ENCODE results near the gene RMRP. TPM values are rescaled to one million over a fixed set of nuclear protein-coding genes. Genes with fewer than 3 reads are reported as not detected.

RMRP gene
- total and polyA plus RNA-seq, 7 donors = 26.8 to 10,280 (median 4,774) TPM; not detected in 2

DNA sequence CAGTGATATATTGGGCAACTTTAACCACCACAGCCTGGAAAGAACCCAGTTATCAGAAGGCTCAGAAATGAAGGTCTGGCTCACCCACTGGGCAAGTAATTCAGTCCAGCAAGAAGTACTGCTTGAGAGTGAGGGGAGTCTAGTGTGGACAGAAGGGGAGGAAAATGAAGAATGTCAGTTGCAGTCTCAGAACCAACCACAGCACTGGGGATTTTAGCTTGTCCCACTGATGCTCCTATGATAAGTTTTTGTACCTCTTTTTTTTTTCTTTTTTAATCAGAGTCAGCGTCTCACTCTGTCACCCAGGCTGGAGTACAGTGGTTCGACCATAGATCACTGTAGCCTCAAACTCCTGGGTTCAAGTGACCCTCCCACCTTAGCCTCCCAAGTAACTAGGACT, 30.2 kb downstream of the RMRP start:
- WGBS, 3 donors = 87 to 89% (median 89%) methylated on average over 2 of the region's 2 CpGs
- H3K27me3 ChIP-seq (ENCODE audit: insufficient read depth in 3 of 3, low read length in 2 of 3) = no peaks in the 10 kb centered on the region
- TF ChIP-seq, protein P1, sequence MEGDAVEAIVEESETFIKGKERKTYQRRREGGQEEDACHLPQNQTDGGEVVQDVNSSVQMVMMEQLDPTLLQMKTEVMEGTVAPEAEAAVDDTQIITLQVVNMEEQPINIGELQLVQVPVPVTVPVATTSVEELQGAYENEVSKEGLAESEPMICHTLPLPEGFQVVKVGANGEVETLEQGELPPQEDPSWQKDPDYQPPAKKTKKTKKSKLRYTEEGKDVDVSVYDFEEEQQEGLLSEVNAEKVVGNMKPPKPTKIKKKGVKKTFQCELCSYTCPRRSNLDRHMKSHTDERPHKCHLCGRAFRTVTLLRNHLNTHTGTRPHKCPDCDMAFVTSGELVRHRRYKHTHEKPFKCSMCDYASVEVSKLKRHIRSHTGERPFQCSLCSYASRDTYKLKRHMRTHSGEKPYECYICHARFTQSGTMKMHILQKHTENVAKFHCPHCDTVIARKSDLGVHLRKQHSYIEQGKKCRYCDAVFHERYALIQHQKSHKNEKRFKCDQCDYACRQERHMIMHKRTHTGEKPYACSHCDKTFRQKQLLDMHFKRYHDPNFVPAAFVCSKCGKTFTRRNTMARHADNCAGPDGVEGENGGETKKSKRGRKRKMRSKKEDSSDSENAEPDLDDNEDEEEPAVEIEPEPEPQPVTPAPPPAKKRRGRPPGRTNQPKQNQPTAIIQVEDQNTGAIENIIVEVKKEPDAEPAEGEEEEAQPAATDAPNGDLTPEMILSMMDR (IDR thresholded peaks at IDR 0.05) = no peak
- H3K36me3 ChIP-seq (ENCODE audit: insufficient read depth in 1 of 2, low read depth in 1 of 2) = no peaks in the 10 kb centered on the region
- DNase-seq (no peak), ATAC-seq (no peak)
- H3K27ac ChIP-seq = no peak overlapping the region
- no peaks in the 10 kb centered on the region for H3K4me1 ChIP-seq
- H3K4me3 ChIP-seq = no peak overlapping the region
- intact Hi-C loops (cut with DNase I) = loop anchor here in 1 of 2 donors (5.0 kb wide), 1 partner anchor 45 kb away; no protein-coding TSS in a partner anchor
- H3K9me3 ChIP-seq = no peaks in the 10 kb centered on the region

DNA sequence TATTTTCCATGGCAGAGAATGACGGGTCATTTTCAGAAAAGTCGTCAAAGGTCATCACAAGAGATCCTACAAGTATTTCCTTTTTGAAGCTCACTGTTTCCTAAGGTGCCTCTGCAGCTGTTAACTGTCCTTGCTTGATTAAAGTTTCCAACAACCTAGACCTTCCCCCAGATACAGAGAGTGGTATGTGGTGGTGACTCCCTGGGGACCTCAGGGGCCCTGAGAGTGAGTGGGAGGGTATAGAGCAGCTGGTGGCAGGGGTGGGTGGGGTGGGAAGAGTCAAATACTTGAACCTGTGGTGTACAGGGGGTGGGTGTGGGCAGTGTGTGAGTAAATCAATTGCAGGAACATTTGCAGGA, 38.0 kb downstream of the RMRP start:
- ATAC-seq = no peak
- intact Hi-C loops (cut with DNase I) = no loop called here
- TF ChIP-seq, protein P1 (IDR thresholded peaks at IDR 0.05) = no peak
- peaks cover 4% of the 10 kb centered on the region for H3K4me1 ChIP-seq
- no peak overlapping the region for H3K27ac ChIP-seq
- no peaks in the 10 kb centered on the region for H3K36me3 ChIP-seq (ENCODE audit: insufficient read depth in 1 of 2, low read depth in 1 of 2)
- WGBS, 3 donors = 55 to 72% (median 64%) methylated on average over 2 of the region's 2 CpGs
- no peaks in the 10 kb centered on the region for H3K9me3 ChIP-seq
- H3K27me3 ChIP-seq (ENCODE audit: insufficient read depth in 3 of 3, low read length in 2 of 3) = peaks cover 0 to 2% (median 0%) of the 10 kb centered on the region in 3 donors
- H3K4me3 ChIP-seq = no peak overlapping the region
- no peak for DNase-seq

GRCh38 chr9:35618854-35619799, 38.7 kb downstream of the RMRP start:
- DNase-seq = peak in 1 of 2 donors; percentile 56
- Histone ChIP-seq H3K4me1 (peaks cover 4% of the 10 kb centered on the region), H3K27me3 (ENCODE audit: insufficient read depth in 3 of 3, low read length in 2 of 3) (peaks cover 0 to 2% (median 0%) of the 10 kb centered on the region in 3 donors), H3K27ac (no peak overlapping the region), H3K36me3 (ENCODE audit: insufficient read depth in 1 of 2, low read depth in 1 of 2) (no peaks in the 10 kb centered on the region), H3K4me3 (no peak overlapping the region), H3K9me3 (no peaks in the 10 kb centered on the region)
- TF ChIP-seq, protein P1 (IDR thresholded peaks at IDR 0.05) = no peak
- 87 to 91% (median 90%) methylated on average over 17 of the region's 17 CpGs for WGBS, 3 donors
- no peak for ATAC-seq
- intact Hi-C loops (cut with DNase I) = no loop called here

DNA sequence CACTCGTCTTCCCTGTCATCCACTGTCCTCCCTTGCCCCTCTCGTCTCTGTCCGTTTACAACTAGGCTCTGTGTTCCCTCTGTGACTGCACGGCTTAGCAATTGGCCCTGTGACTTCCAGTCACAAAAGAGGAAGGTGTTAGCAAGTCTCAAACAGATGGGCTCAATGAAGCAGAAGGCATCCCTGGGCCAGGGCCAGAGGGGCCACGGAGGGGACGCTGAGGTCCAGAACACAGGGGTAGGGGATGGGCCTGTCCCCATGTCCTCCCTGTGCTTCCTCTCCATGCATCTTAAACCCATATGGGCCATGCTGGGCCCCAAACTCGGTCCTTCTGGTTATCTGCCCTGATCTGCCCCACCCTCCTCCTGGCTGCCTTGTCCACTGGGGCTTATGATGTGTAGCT, 39.5 kb downstream of the RMRP start, which contains the start of gene CD72:
Gene CD72, minus strand, starts transcription at position 89 of the 403 bp plus-strand sequence. CDS start 110 bp downstream, outside the sequence.
- WGBS, 3 donors = 70 to 79% (median 73%) methylated on average over 7 of the region's 7 CpGs
- intact Hi-C loops (cut with DNase I) = no loop called here
- TF ChIP-seq, protein P1 (IDR thresholded peaks at IDR 0.05) = no peak
- H3K4me1 ChIP-seq = peaks cover 4% of the 10 kb centered on the region
- H3K4me3 ChIP-seq = peak within 1 kb of the TSS; percentile 61
- DNase-seq (peak in 1 of 2 donors; percentile 46), ATAC-seq (no peak)
- H3K9me3 ChIP-seq = no peaks in the 10 kb centered on the region
- peaks cover 0 to 2% (median 0%) of the 10 kb centered on the region in 3 donors for H3K27me3 ChIP-seq (ENCODE audit: insufficient read depth in 3 of 3, low read length in 2 of 3)
- no peak within 1 kb of the TSS for H3K27ac ChIP-seq
- no peaks in the 10 kb centered on the region for H3K36me3 ChIP-seq (ENCODE audit: insufficient read depth in 1 of 2, low read depth in 1 of 2)
